ENCODE data around the gene ZCWPW1.
"Not testable (repeated sequence)": the region's sequence is repeated elsewhere in the genome, so short reads cannot be mapped to it uniquely, and the experiment has no call there.

DNA sequence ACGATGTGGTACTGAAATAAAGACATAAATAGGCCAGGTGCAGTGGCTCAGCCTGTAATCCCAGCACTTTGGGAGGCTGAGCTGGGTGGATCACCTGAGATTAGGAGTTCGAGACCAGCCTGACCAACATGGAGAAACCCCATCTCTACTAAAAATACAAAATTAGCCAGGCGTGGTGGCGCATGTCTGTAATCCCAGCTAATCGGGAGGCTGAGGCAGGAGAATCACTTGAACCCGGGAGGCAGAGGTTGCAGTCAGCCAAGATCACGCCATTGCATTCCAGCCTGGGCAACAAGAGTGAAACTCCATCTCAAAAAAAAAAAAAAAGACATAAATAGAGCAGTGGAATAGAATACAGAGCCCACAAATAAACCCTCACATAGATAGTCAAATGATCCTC is 64.7 kb downstream of the ZCWPW1 start:
- TF ChIP-seq CTCF (IDR thresholded peaks at IDR 0.05; ENCODE audit: low read depth, low read length), result not testable (repeated sequence)
- TF ChIP-seq, protein P1, sequence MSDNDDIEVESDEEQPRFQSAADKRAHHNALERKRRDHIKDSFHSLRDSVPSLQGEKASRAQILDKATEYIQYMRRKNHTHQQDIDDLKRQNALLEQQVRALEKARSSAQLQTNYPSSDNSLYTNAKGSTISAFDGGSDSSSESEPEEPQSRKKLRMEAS (IDR thresholded peaks at IDR 0.05; ENCODE audit: low read depth, low read length), result not testable (repeated sequence)
